HepG2 (cell line): ENCODE results near the gene ZBTB4. TPM values are rescaled to one million over a fixed set of nuclear protein-coding genes. Genes with fewer than 3 reads are reported as not detected.
A peak's percentile ranks its signal among the peaks of the same experiment; 100 is the strongest.

Experiments
- ATAC-seq: fragments of 200-7000 bp; cut with Tn5 transposase; 3 replicates; pipeline ENCODE4 v1.9.1; 2020; ENCODE audit warnings: mild to moderate bottlenecking, moderate library complexity
- BruUV-seq: library from RNA; stranded (reverse); fragments of 400-500 nt; replicated peaks from 2 replicates; lab custom pipeline; 2021; lab: Mats Ljungman, UMichigan
- CTCF ChIA-PET: fragments of 300-600 bp; formaldehyde crosslinking; extraction: SDS; loops from one replicate; lab custom pipeline; 2021; ENCODE audit warnings: low total read pairs, inconsistent platforms, low intra/inter-chr PET ratio; lab: Yijun Ruan, JAX
- POLR2A ChIA-PET: fragments of 350-600 bp; sonication (Branson Sonifier 250); formaldehyde crosslinking; loops from one replicate; lab custom pipeline; 2020; ENCODE audit warnings: antibody characterized with exemption, inconsistent platforms; lab: Yijun Ruan, JAX
- DNase-seq: peaks from one replicate; pipeline ENCODE4 v3.0.0-alpha.2; 2015; ENCODE audit warnings: low spot score
- FAIRE-seq: peaks from 3 replicates; lab custom pipeline; 2011; peaks lifted over from hg19 to GRCh38; lab: Jason Lieb, UNC
- H2AFZ ChIP-seq: one replicate; pipeline ENCODE4 v1.6.1; 2011; ENCODE audit warnings: low read length, inconsistent platforms
- H3K27ac ChIP-seq: fragments of 300-600 bp; 3 replicates; pipeline ENCODE4 v1.8.0; 2011; ENCODE audit warnings: mixed run types, mild to moderate bottlenecking, mixed read lengths, low read length, inconsistent platforms; ENCODE audit not compliant: insufficient read depth; ENCODE audit errors: extremely low read length
- H3K27me3 ChIP-seq, 2 experiments: fragments of 200-600 bp in 1 of 2; 2 replicates in 1 of 2; 3 replicates in 1 of 2; pipeline versions ENCODE4 v1.6.0 to v1.8.0; 2011; ENCODE audit warnings: low read length in 2 of 2, mild to moderate bottlenecking in 2 of 2, moderate library complexity in 2 of 2, inconsistent platforms in 1 of 2; ENCODE audit not compliant: insufficient read depth in 2 of 2, control insufficient read depth in 1 of 2
- H3K36me3 ChIP-seq, 2 experiments: fragments of 200-600 bp in 1 of 2; replicated peaks in 1 of 2; 2 replicates in 1 of 2; 3 replicates in 1 of 2; pipeline versions ENCODE4 v1.5.1 to v1.8.0; 2011; ENCODE audit warnings: low read length in 2 of 2, inconsistent platforms in 1 of 2; ENCODE audit not compliant: insufficient read depth in 2 of 2, control insufficient read depth in 1 of 2
- H3K4me1 ChIP-seq: 2 replicates; pipeline ENCODE4 v1.5.1; 2012; ENCODE audit warnings: low read length, inconsistent platforms; ENCODE audit not compliant: insufficient read depth
- H3K4me2 ChIP-seq: 2 replicates; pipeline ENCODE4 v1.6.0; 2011; ENCODE audit warnings: low read depth, low read length, inconsistent platforms
- H3K4me3 ChIP-seq, 3 experiments: fragments of 200-600 bp in 1 of 3; sonication (generic), shearing (Covaris generic) in 1 of 3; replicated peaks in 1 of 3; 2 replicates each; pipeline ENCODE4 v1.5.1; 2011 to 2016; ENCODE audit warnings: low read length in 3 of 3, inconsistent platforms in 2 of 3, low read depth in 2 of 3, mild to moderate bottlenecking in 2 of 3, control low read depth in 1 of 3, mixed read lengths in 1 of 3; ENCODE audit not compliant: insufficient read depth in 1 of 3
- H3K79me2 ChIP-seq: one replicate; pipeline ENCODE4 v1.6.1; 2011; ENCODE audit warnings: low read length, inconsistent platforms; ENCODE audit not compliant: insufficient read depth
- H3K9ac ChIP-seq: 2 replicates; pipeline ENCODE4 v1.6.0; 2011; ENCODE audit warnings: mild to moderate bottlenecking, low read depth, low read length, inconsistent platforms; ENCODE audit not compliant: insufficient read depth
- H3K9me3 ChIP-seq: 2 replicates; pipeline ENCODE4 v1.5.1; 2012; ENCODE audit warnings: mild to moderate bottlenecking, low read length
- H4K20me1 ChIP-seq: 2 replicates; pipeline ENCODE4 v1.6.0; 2011; ENCODE audit warnings: inconsistent platforms, mild to moderate bottlenecking, low read length, moderate library complexity; ENCODE audit not compliant: insufficient read depth
- HMG20A ChIP-seq: IDR thresholded peaks from 2 replicates; pipeline ENCODE4 v1.6.1; 2016; ENCODE audit warnings: borderline replicate concordance
- HNF4A ChIP-seq: sonication (generic); formaldehyde crosslinking; IDR thresholded peaks from 2 replicates; pipeline ENCODE4 v1.4.0; 2020; ENCODE audit warnings: missing genetic modification reagents
- JUNB ChIP-seq: sonication (generic); formaldehyde crosslinking; IDR thresholded peaks from 2 replicates; pipeline ENCODE4 v1.8.0; 2022; ENCODE audit warnings: missing genetic modification reagents, mild to moderate bottlenecking, borderline replicate concordance
- MATR3 ChIP-seq: sonication (generic); formaldehyde crosslinking; IDR thresholded peaks from 2 replicates; pipeline ENCODE4 v1.4.0; 2020; ENCODE audit warnings: missing genetic modification reagents
- NR2F2 ChIP-seq: IDR thresholded peaks from 2 replicates; pipeline ENCODE4 v1.6.1; 2012; ENCODE audit warnings: low read depth, inconsistent platforms, borderline replicate concordance
- PAXIP1 ChIP-seq: sonication (generic); formaldehyde crosslinking; conservative IDR thresholded peaks from 2 replicates; pipeline ENCODE4 v1.4.0; 2020; ENCODE audit warnings: mild to moderate bottlenecking, missing genetic modification reagents, moderate library complexity
- RAD21 ChIP-seq: fragments of 450-650 bp; formaldehyde crosslinking; IDR thresholded peaks from 2 replicates; pipeline ENCODE4 v1.5.0; 2020; ENCODE audit warnings: mild to moderate bottlenecking
- XRCC5 ChIP-seq: fragments of 200-400 bp; formaldehyde crosslinking; optimal IDR thresholded peaks from 2 replicates; pipeline ENCODE3; 2017; ENCODE audit warnings: mild to moderate bottlenecking, low read length
- ZNF766 ChIP-seq: sonication (generic); formaldehyde crosslinking; IDR thresholded peaks from 2 replicates; pipeline ENCODE4 v1.5.0; 2020; ENCODE audit warnings: missing genetic modification reagents, borderline replicate concordance
- WGBS: methylation state at CpG from one replicate; pipeline ENCODE4 v1.1.6; 2017; ENCODE audit warnings: low lambda C conversion rate; 5-methylcytosine and 5-hydroxymethylcytosine counted together
- in situ Hi-C: cut with HindIII; loops from 2 replicates; pipeline ENCODE4 v1.10.0; 2017; ENCODE audit warnings: low pct_unique_long_range_greater_than_20kb; ENCODE audit not compliant: extremely low pct_ligation_motif_present
- intact Hi-C: fragments of 100-400 bp; cut with micrococcal nuclease; formaldehyde crosslinking; loops from one replicate; pipeline ENCODE4 v1.10.0; 2022; ENCODE audit not compliant: unreplicated experiment
- polyA plus RNA-seq, 8 experiments: library from polyadenylated mRNA; depleted of rRNA in 3 of 8; stranded (reverse) in 7 of 8; unstranded in 1 of 8; fragments of >200 nt; fragmentation: Illumina TruSeq in 4 of 8; extraction: Trizol in 4 of 8; gene quantifications; 2 replicates each; pipeline versions ENCODE4 v1.2.1 to v1.2.3, GENCODE V29; 2011 to 2016; ENCODE audit warnings: low read depth in 4 of 8, missing spikeins in 1 of 8, mixed read lengths in 1 of 8; ENCODE audit not compliant: insufficient read depth in 1 of 8
- total RNA-seq, 5 experiments: library from RNA; depleted of rRNA; stranded (reverse); fragments of >200 nt; fragmentation: Illumina TruSeq; extraction: Trizol; gene quantifications; 2 replicates each; pipeline ENCODE4 v1.2.3, GENCODE V29; 2016; ENCODE audit warnings: low read depth in 1 of 5
- TF ChIP-seq, protein P1 (sequence below): IDR thresholded peaks from 2 replicates; pipeline ENCODE4 v1.6.1; 2016; ENCODE audit warnings: low read depth, missing genetic modification reagents, missing compliant biosample characterization

ZBTB4 gene
- total and polyA plus RNA-seq, 2 of the 13 experiments (the other 11 are each of a cell fraction or from before 2014, with no cell fraction given) = 4.3 to 7.4 TPM

GRCh38 chr17:7493941-7494340 lies 14.5 kb upstream of the ZBTB4 start (continued):
- TF ChIP-seq ZNF766 (no peak), MATR3 (CRISPR knock-in tag) (no peak), RAD21 (CRISPR knock-in tag) (no peak)
- TF ChIP-seq, protein P1, sequence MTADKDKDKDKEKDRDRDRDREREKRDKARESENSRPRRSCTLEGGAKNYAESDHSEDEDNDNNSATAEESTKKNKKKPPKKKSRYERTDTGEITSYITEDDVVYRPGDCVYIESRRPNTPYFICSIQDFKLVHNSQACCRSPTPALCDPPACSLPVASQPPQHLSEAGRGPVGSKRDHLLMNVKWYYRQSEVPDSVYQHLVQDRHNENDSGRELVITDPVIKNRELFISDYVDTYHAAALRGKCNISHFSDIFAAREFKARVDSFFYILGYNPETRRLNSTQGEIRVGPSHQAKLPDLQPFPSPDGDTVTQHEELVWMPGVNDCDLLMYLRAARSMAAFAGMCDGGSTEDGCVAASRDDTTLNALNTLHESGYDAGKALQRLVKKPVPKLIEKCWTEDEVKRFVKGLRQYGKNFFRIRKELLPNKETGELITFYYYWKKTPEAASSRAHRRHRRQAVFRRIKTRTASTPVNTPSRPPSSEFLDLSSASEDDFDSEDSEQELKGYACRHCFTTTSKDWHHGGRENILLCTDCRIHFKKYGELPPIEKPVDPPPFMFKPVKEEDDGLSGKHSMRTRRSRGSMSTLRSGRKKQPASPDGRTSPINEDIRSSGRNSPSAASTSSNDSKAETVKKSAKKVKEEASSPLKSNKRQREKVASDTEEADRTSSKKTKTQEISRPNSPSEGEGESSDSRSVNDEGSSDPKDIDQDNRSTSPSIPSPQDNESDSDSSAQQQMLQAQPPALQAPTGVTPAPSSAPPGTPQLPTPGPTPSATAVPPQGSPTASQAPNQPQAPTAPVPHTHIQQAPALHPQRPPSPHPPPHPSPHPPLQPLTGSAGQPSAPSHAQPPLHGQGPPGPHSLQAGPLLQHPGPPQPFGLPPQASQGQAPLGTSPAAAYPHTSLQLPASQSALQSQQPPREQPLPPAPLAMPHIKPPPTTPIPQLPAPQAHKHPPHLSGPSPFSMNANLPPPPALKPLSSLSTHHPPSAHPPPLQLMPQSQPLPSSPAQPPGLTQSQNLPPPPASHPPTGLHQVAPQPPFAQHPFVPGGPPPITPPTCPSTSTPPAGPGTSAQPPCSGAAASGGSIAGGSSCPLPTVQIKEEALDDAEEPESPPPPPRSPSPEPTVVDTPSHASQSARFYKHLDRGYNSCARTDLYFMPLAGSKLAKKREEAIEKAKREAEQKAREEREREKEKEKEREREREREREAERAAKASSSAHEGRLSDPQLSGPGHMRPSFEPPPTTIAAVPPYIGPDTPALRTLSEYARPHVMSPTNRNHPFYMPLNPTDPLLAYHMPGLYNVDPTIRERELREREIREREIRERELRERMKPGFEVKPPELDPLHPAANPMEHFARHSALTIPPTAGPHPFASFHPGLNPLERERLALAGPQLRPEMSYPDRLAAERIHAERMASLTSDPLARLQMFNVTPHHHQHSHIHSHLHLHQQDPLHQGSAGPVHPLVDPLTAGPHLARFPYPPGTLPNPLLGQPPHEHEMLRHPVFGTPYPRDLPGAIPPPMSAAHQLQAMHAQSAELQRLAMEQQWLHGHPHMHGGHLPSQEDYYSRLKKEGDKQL (CRISPR knock-in tag) = no peak

- no peak overlapping the region for H3K9ac ChIP-seq
- ChIA-PET POLR2A (no interaction called here), CTCF (no interaction called here)
- TF ChIP-seq JUNB (CRISPR knock-in tag) = no peak
- no peak for TF ChIP-seq HMG20A (CRISPR knock-in tag)
- TF ChIP-seq HNF4A (CRISPR knock-in tag) = peak; percentile 40; the same call in 1 of the 2 replicates
- TF ChIP-seq PAXIP1 (CRISPR knock-in tag) = no peak
- no peak for TF ChIP-seq NR2F2
- no peak for TF ChIP-seq XRCC5
- no peak for ATAC-seq
- WGBS = 100% methylated on average over 1 of the region's 1 CpG
- in situ Hi-C loops = no loop called here
- H3K4me2 ChIP-seq = no peak overlapping the region; the same call in 1 of the 2 replicates
- peaks cover 72% of the 10 kb centered on the region for H4K20me1 ChIP-seq
- DNase-seq = no peak
- H3K4me3 ChIP-seq = no peak overlapping the region
- no peak overlapping the region for H2AFZ ChIP-seq
- intact Hi-C loops = no loop called here
- H3K27me3 ChIP-seq = no peaks in the 10 kb centered on the region
- H3K27ac ChIP-seq = no peak overlapping the region
- H3K4me1 ChIP-seq = peaks cover 60% of the 10 kb centered on the region
- no peaks in the 10 kb centered on the region for H3K9me3 ChIP-seq
- FAIRE-seq = no peak
- H3K36me3 ChIP-seq = peaks cover 8 to 38% of the 10 kb centered on the region in 2 experiments; a peak in 4 of 5 replicates
- H3K79me2 ChIP-seq = peaks cover 84% of the 10 kb centered on the region
- no TSS peak for BruUV-seq
Observed at GRCh38 chr17:7491583-7491982, 12.2 kb upstream of the ZBTB4 start.
